ENCODE data around the gene ZNF574. TPM values are rescaled to one million over a fixed set of nuclear protein-coding genes. Genes with fewer than 3 reads are reported as not detected.
"Not testable (repeated sequence)": the region's sequence is repeated elsewhere in the genome, so short reads cannot be mapped to it uniquely, and the experiment has no call there.

The ZNF574 gene
- total and polyA plus RNA-seq, 2 donors (not counting 1 experiment from before 2014, with no cell fraction given) = 5.1 to 9.9 TPM

GRCh38 chr19:42040031-42040430 lies 35.9 kb upstream of the ZNF574 start:
- H3K79me2 ChIP-seq (ENCODE audit: control insufficient read depth, insufficient read depth, low read length) = no peaks in the 10 kb centered on the region
- no peak for DNase-seq (ENCODE audit: low read depth in 2 of 2)
- no peak overlapping the region for H2AFZ ChIP-seq (ENCODE audit: low read length)
- H3K9ac ChIP-seq (ENCODE audit: insufficient read depth, low read length) = no peak overlapping the region
- no peaks in the 10 kb centered on the region for H3K36me3 ChIP-seq (ENCODE audit: control insufficient read depth, insufficient read depth, low read length)
- no peaks in the 10 kb centered on the region for H3K27me3 ChIP-seq (ENCODE audit: control insufficient read depth, insufficient read depth, low read length)
- no peaks in the 10 kb centered on the region for H4K20me1 ChIP-seq (ENCODE audit: control insufficient read depth, extremely low read depth, insufficient read depth, low read length)
- no peak overlapping the region for H3K27ac ChIP-seq (ENCODE audit: insufficient read depth, low read length)
- H3K4me2 ChIP-seq (ENCODE audit: extremely low read depth, insufficient read depth, low read length) = no peak overlapping the region
- H3K4me1 ChIP-seq (ENCODE audit: control insufficient read depth, extremely low read depth, insufficient read depth, low read length) = no peaks in the 10 kb centered on the region
- no peaks in the 10 kb centered on the region for H3K9me3 ChIP-seq (ENCODE audit: control insufficient read depth, insufficient read depth, low read depth, low read length)
- no peak overlapping the region for H3K4me3 ChIP-seq (replicated peaks in 1 of 4; ENCODE audit: control extremely low read depth in 1 of 4, insufficient read depth in 1 of 4, low read depth in 3 of 4, low read length in 4 of 4)
- TF ChIP-seq CTCF (conservative IDR thresholded peaks at IDR 0.05 in 1 of 2, IDR thresholded peaks at IDR 0.05 in 1 of 2; ENCODE audit: low read depth in 1 of 2, low read length in 2 of 2) (no peak), EZH2 (IDR thresholded peaks at IDR 0.05; ENCODE audit: low read length, missing control alignments) (no peak)

- H3K4me3 ChIP-seq (replicated peaks in 1 of 4; ENCODE audit: control extremely low read depth in 1 of 4, insufficient read depth in 1 of 4, low read depth in 3 of 4, low read length in 4 of 4); H3K79me2 ChIP-seq (ENCODE audit: control insufficient read depth, insufficient read depth, low read length); H3K4me2 ChIP-seq (ENCODE audit: extremely low read depth, insufficient read depth, low read length); H3K9ac ChIP-seq (ENCODE audit: insufficient read depth, low read length); H2AFZ ChIP-seq (ENCODE audit: low read length); H3K27me3 ChIP-seq (ENCODE audit: control insufficient read depth, insufficient read depth, low read length); DNase-seq (ENCODE audit: low read depth in 2 of 2); H3K4me1 ChIP-seq (ENCODE audit: control insufficient read depth, extremely low read depth, insufficient read depth, low read length); H3K27ac ChIP-seq (ENCODE audit: insufficient read depth, low read length); H3K9me3 ChIP-seq (ENCODE audit: control insufficient read depth, insufficient read depth, low read depth, low read length); H3K36me3 ChIP-seq (ENCODE audit: control insufficient read depth, insufficient read depth, low read length); H4K20me1 ChIP-seq (ENCODE audit: control insufficient read depth, extremely low read depth, insufficient read depth, low read length): not testable (repeated sequence)
These were observed 35.5 kb upstream of the ZNF574 start for GRCh38 chr19:42040491-42040890.

- H3K4me2 ChIP-seq (ENCODE audit: extremely low read depth, insufficient read depth, low read length) = no peak overlapping the region
- no peak for DNase-seq (ENCODE audit: low read depth in 2 of 2)
- no peak for TF ChIP-seq CTCF (conservative IDR thresholded peaks at IDR 0.05 in 1 of 2, IDR thresholded peaks at IDR 0.05 in 1 of 2; ENCODE audit: low read depth in 1 of 2, low read length in 2 of 2)
- TF ChIP-seq EZH2 (IDR thresholded peaks at IDR 0.05; ENCODE audit: low read length, missing control alignments) = no peak
- no peak overlapping the region for H3K9ac ChIP-seq (ENCODE audit: insufficient read depth, low read length)
- H2AFZ ChIP-seq (ENCODE audit: low read length) = no peak overlapping the region
- no peak overlapping the region for H3K27ac ChIP-seq (ENCODE audit: insufficient read depth, low read length)
- H3K4me3 ChIP-seq (replicated peaks in 1 of 4; ENCODE audit: control extremely low read depth in 1 of 4, insufficient read depth in 1 of 4, low read depth in 3 of 4, low read length in 4 of 4) = no peak overlapping the region
- no peaks in the 10 kb centered on the region for H3K27me3 ChIP-seq (ENCODE audit: control insufficient read depth, insufficient read depth, low read length)
- no peaks in the 10 kb centered on the region for H4K20me1 ChIP-seq (ENCODE audit: control insufficient read depth, extremely low read depth, insufficient read depth, low read length)
- H3K9me3 ChIP-seq (ENCODE audit: control insufficient read depth, insufficient read depth, low read depth, low read length) = no peaks in the 10 kb centered on the region
- no peaks in the 10 kb centered on the region for H3K4me1 ChIP-seq (ENCODE audit: control insufficient read depth, extremely low read depth, insufficient read depth, low read length)
- H3K79me2 ChIP-seq (ENCODE audit: control insufficient read depth, insufficient read depth, low read length) = no peaks in the 10 kb centered on the region
- no peaks in the 10 kb centered on the region for H3K36me3 ChIP-seq (ENCODE audit: control insufficient read depth, insufficient read depth, low read length)
These were observed 33.4 kb upstream of the ZNF574 start for GRCh38 chr19:42042455-42043170.

Data from fibroblast of lung (primary cell).